Measurements from ENCODE around the gene CDK5RAP2.

Gene CDK5RAP2

DNA sequence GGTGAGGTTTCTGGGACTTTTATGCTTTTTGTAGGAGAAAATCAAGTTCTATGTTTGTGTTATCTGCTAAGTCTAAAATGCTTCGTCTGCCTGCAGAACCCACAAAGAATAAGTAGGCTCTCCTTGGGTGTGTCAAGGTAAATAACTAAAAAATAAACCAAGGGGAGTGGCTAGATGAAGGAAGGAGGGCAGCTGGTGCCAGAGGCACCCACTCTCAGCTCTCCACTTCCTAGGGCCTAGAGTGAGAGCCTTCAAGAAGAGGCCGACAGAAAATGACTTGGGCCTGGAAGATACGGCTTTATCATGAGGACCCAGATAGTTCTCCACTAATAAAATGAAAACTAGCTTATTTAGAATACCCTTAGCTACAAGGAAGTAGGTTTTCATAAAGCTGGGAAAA is 147.4 kb downstream of the CDK5RAP2 start:
- DNase-seq, result no peak

GRCh38 chr9:120431268-120431667 is 148.7 kb downstream of the CDK5RAP2 start:
- no peak for DNase-seq

DNA sequence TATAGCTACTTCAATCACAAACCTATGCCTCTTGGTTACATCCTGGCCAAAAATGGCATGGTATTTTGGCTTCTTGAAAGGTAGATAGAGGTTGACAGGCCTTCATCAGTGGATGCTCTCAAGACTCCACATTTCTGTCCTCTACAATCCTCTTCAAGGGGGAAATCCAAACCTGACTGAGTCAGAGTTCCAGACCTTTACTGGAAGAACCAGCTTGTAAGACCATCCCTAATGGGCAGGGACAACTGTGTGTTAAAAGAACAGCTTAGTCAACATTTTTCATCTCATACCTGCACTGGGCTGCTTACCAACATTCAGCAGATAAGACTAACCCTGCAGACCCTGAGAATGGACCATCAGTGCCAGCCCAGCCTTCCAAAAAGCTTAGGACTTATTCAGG is 155.7 kb downstream of the CDK5RAP2 start:
- no peak for DNase-seq

- DNase-seq, result no peak
Measured at GRCh38 chr9:120423812-120424211, 156.2 kb downstream of the CDK5RAP2 start.

DNA sequence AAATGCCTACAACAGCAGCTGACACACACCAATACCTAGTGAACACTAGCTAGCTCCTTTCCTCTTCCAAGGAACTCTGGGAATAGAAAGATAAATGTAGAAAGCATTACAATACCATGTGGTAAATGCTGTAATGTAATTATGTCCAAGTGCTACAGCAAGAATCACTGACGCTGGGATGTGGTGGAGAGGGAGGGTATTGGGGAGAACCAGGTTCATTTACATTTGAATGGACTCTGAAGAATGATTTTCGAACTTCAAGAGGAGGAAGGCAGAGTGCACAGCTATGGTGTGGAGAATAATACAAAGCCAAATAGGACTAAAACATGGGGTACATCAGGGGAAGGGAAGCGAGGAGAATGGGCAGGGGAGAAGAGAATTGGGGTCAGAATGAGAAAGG is 158.0 kb downstream of the CDK5RAP2 start:
- no peak for DNase-seq

DNA sequence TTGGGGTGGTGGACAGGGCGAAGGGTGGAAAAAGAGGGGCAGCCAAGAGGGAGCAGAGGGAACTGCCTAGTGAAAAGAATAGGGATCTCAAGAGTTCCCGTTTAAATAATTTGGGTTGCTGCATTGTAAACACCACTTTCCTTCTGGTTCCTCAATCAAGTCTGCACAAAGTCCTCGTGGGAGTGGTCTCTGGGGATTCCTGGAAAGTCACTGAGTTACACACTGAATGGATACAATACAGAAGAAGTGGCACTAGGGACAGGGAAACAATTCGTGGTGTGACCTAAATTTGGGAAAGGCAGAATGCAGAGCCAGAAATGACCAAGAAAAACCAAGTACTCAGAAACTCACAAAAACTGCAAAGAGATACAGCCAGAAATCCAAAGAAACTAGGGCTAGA is 161.7 kb downstream of the CDK5RAP2 start:
- DNase-seq, result no peak

- DNase-seq, result no peak
Measured at GRCh38 chr9:120416781-120417427, 163.1 kb downstream of the CDK5RAP2 start.

DNA sequence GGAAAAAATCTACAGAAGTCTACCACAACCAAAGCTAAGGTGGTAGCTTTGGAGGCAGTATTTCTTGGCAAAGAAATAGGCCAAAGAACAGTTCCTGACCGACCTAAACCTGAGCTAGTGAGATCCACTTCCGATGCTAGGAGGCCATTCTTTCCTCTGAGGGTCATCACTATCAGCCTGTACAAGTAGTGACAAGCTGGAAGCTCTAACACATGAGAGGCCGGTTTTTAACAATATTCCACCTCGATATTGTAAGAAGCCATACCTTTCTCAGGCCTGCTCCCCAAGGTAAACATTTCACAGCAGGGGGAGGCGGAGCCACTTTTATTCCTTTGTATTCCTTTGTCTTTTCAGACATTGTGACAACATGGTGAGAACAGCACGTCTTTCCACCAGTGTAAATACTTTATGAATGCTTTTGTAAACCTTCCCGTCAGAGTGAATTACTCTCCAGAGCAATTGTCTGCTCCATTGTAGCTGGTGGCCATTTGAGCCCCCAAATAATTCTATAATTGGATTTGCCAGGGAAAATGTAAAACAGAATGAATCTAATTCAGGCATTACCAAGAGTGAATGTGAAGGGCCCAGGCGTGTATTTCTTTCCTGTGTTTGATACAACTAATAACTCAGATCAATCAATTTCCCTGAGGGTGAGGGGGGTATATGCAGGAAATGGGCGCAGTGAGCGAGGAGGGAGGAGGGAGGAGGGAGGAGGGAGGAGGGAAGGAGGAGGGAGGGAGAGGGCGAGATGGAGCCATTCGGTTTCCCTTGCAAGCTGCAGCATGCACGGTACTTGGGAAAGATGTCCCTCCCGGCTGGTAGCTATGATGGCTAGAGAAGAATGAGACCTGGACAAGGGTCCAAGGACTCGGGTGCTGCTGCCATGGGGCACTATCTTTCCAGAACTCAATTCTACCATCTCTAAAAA is 166.6 kb downstream of the CDK5RAP2 start:
- no peak for DNase-seq

GRCh38 chr9:120412425-120412951 is 167.5 kb downstream of the CDK5RAP2 start:
- no peak for DNase-seq

- DNase-seq, result no peak
Measured at GRCh38 chr9:120411862-120412424, 168.0 kb downstream of the CDK5RAP2 start.

- DNase-seq, result no peak
Measured at GRCh38 chr9:120410925-120411501, 169.0 kb downstream of the CDK5RAP2 start.

DNA sequence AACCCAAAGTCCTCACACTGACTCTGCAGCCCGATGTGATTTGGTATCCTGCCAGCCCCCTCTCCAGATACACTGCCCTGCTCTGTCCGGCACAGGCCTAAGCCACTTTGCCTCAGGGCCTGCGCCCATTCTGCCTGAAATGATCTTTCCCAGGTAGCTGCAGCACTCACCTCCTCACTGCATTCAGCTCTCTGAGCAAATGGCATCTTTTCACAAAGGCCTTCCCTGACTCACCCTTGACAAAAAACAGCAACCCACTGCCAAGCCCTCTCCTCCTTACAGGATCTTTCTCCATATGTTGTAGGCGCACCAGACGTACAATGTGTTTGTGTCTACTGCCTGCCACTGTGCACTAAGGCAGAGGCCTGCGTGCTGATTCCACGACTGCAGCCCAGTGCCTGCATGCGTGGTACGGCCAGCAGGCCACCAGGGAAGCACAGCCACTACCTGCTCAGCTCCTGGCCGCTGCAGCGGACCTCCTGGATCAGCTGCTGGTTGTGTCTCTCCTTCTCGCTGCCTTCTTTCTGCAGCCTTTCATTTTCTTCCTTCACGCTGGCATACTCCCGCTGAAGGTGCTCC is 171.2 kb downstream of the CDK5RAP2 start:
- no peak for DNase-seq

DNA sequence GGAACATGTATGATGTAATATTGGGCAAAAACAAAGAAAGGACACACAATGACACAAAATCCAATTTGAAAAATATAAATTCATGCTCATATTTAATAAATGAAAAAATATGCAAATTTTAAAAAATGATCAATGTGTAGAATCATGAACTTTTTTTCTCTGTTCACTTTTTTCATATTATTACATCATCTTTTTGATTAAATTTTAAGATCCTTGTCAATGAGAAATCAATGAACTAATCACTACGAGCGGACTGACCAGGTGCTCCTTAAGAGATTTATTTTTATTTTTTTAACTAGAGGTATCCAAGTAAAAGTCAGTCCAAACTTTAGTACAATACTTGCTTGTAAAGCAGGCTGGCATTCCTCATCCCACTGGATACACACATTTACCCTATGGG is 174.1 kb downstream of the CDK5RAP2 start:
- no peak for DNase-seq

GRCh38 chr9:120405134-120405533 is 174.8 kb downstream of the CDK5RAP2 start:
- DNase-seq, result no peak

DNA sequence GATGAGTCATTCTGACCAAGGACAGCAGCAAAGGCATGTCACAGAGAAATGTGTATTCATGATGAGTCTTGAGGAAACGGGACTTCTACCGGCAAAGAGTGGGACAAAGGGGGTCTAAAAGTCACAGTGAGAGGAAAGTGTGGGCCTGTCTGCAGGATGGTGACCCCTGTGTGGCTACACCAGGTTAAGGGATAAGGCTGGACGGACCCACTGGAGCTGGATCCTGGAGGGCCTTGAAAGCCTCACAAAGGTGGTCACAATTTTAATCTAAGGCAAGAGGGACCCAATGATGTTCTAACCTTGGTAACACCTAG is 176.5 kb downstream of the CDK5RAP2 start:
- DNase-seq, result no peak

- no peak for DNase-seq
Measured at GRCh38 chr9:120402741-120403542, 177.0 kb downstream of the CDK5RAP2 start.

- no peak for DNase-seq
Measured at GRCh38 chr9:120399940-120400339, 180.0 kb downstream of the CDK5RAP2 start.

DNA sequence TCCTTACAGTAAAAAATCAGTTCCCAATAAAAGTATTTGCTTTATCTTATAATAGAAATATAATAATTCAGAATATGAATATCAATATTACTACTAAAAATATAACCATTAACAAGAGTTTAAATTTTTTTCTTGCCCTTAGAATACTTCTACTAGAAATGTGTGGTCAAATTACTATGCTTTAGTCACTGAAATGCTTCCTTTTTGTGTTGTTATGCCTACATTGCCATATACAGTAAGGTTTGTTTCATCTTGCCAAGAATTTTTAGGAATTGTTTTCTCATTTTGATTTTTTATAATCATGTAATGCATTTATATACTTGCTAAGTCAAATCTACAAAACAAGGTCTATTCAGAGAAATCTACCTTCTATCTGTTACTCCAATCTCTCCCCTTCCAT is 181.7 kb downstream of the CDK5RAP2 start:
- DNase-seq, result no peak

- DNase-seq, result no peak
Measured at GRCh38 chr9:120397453-120397852, 182.5 kb downstream of the CDK5RAP2 start.

GRCh38 chr9:120396931-120397330 is 183.0 kb downstream of the CDK5RAP2 start:
- no peak for DNase-seq

GRCh38 chr9:120396418-120396817 is 183.5 kb downstream of the CDK5RAP2 start:
- DNase-seq, result no peak

GRCh38 chr9:120395376-120395775 is 184.6 kb downstream of the CDK5RAP2 start:
- DNase-seq, result no peak

All from activated CD4-positive, alpha-beta T cell treated with anti-CD3 and anti-CD28 coated beads, Interleukin-2, amount 50 U/mL, for 1 hour (primary cell).